Measurements from ENCODE around the gene DNAJC5.
A peak's percentile ranks its signal among the peaks of the same experiment; 100 is the strongest.

Gene DNAJC5

DNA sequence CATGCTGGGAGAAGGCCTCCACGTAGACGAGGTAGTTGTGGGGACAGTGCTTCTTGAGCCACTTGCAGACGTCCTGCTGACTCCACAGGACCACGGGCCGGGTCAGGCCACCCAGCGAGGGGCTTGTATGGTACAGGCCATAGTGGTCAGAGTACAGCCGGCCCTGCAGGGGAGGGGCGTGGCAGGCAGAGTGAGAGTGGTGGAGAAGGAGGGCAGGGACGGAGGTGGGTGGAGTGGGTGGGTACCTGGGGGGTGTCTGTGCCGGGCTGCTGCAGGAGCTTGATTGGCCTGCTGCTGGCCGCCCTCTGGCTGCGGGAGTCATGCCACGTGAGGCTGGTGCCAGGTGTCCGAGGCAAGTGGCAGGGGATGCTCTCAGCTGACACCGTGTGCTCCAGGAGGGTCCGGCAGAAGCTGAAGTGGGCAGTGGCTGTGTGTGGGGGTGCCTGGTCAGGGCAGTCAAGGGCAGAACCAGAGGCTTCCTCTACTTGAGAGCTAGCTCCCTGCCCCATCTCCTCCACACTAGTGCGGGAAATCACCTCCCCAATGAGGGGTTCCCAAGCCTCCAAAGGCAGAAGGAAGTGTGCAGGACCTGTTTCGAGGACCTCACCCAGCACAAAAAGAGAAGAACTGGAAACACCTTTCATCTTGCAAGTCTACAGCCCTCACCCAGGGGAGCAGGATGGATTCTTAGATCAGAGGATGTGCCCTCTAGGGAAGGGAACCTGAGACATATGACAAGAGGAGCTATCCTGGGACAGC is 82.2 kb downstream of the DNAJC5 start:
- Histone ChIP-seq H3K4me1 (peaks cover 49% of the 10 kb centered on the region), H3K36me3 (peaks cover 28% of the 10 kb centered on the region; the same call in 1 of the 2 replicates), H3K4me3 (no peak overlapping the region), H3K4me2 (peak overlapping the region; percentile 97), H3K9me3 (no peaks in the 10 kb centered on the region), H4K20me1 (peaks cover 24% of the 10 kb centered on the region), H3K27ac (no peak overlapping the region), H3K9ac (no peak overlapping the region), H3K27me3 (no peaks in the 10 kb centered on the region)
- no peak for TF ChIP-seq Cebpa-rat (IDR thresholded peaks at IDR 0.05)

DNA sequence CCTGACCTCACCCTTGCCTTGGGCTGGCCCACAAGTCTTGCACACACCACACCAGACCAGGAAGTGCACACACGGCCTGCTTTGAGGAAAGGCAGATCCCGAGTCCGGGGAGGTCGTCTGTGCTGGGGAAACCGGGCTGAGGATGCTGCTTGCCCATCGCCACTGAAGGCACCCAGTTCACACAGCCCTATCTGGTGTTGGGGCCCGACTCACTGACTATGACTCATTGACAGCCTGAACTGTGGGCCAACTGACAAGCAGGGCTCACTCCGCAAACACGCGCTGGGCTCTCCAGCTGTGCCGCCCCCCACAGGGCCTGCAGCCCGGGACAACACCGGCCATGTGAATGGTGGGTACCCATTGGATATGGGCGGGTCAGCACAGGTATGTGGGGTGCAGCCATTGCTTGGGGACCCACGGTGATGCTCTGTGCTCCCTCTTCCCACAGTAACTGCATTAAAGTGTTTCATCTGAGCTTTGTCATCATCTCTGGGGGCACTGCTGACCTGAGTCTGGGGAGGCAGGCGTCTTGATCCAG is 82.9 kb downstream of the DNAJC5 start:
- TF ChIP-seq Cebpa-rat (IDR thresholded peaks at IDR 0.05) = no peak
- no peaks in the 10 kb centered on the region for H3K27me3 ChIP-seq
- H3K4me2 ChIP-seq = peak overlapping the region; percentile 97
- H3K9ac ChIP-seq = peak overlapping the region; percentile 84; the same call in 1 of the 2 replicates
- H3K4me3 ChIP-seq = peak overlapping the region; percentile 81; the same call in 1 of the 2 replicates
- H4K20me1 ChIP-seq = peaks cover 31% of the 10 kb centered on the region
- no peaks in the 10 kb centered on the region for H3K9me3 ChIP-seq
- peaks cover 33% of the 10 kb centered on the region for H3K36me3 ChIP-seq
- no peak overlapping the region for H3K27ac ChIP-seq
- H3K4me1 ChIP-seq = peaks cover 53% of the 10 kb centered on the region

DNA sequence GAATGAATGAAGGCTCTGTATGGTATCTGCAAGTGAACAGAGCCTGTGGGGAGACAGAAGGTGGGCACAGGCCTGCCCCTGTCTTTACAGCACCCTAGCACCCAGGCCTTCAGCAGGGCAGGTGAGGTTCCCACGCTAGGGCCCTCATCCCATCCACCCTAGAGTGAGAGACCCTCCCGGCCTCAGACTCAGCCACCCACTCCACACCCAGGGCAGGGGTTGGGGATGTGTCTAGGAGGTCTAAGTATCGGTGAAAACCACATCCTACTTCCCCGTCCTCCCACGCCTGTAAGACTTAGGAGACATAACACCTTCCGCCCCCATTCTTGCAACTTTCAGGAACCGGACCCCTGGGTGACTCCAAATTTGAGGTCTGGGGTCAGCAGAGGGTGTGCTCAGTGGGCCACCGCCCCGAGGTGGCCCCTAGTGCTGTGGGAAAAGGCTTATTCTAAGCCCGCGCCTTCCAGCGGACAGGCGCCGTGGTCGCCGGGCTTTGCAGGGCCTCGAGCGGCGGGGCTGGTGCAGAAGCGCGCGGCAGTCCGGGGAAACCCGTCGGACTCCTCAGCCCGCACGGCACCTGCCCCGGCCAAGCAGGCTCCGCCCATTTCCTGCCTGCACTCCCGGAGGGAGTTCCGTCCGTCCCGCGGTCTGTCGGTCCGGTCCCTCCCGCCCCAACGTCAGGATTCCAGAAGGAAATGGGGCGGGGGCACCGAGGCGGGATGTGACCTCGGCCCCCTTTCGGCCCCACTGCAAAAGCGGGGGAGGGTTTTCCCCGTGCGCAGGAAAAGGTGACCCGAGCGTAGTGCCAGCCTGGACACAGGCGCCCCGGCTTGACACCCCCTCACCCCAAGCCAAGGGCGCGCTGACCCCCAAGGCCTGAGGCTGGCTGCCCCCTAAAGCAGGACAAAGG is 83.6 kb downstream of the DNAJC5 start:
- no peaks in the 10 kb centered on the region for H3K9me3 ChIP-seq
- peaks cover 39% of the 10 kb centered on the region for H4K20me1 ChIP-seq
- H3K27me3 ChIP-seq = no peaks in the 10 kb centered on the region
- peak overlapping the region; percentile 97 for H3K4me2 ChIP-seq
- H3K4me3 ChIP-seq = peak overlapping the region; percentile 81
- H3K36me3 ChIP-seq = peaks cover 40% of the 10 kb centered on the region
- H3K27ac ChIP-seq = peak overlapping the region; percentile 79
- H3K9ac ChIP-seq = peak overlapping the region; percentile 84
- H3K4me1 ChIP-seq = peaks cover 54% of the 10 kb centered on the region
- TF ChIP-seq Cebpa-rat (IDR thresholded peaks at IDR 0.05) = no peak

GRCh38 chr20:63979229-63979556 is 84.3 kb downstream of the DNAJC5 start:
- Histone ChIP-seq H3K4me2 (peak overlapping the region; percentile 97), H3K9ac (peak overlapping the region; percentile 84), H3K4me1 (peaks cover 52% of the 10 kb centered on the region), H3K27me3 (no peaks in the 10 kb centered on the region), H3K4me3 (peak overlapping the region; percentile 81), H3K27ac (peak overlapping the region; percentile 79), H3K9me3 (no peaks in the 10 kb centered on the region), H3K36me3 (peaks cover 45% of the 10 kb centered on the region), H4K20me1 (peaks cover 45% of the 10 kb centered on the region)
- TF ChIP-seq Cebpa-rat (IDR thresholded peaks at IDR 0.05) = no peak

DNA sequence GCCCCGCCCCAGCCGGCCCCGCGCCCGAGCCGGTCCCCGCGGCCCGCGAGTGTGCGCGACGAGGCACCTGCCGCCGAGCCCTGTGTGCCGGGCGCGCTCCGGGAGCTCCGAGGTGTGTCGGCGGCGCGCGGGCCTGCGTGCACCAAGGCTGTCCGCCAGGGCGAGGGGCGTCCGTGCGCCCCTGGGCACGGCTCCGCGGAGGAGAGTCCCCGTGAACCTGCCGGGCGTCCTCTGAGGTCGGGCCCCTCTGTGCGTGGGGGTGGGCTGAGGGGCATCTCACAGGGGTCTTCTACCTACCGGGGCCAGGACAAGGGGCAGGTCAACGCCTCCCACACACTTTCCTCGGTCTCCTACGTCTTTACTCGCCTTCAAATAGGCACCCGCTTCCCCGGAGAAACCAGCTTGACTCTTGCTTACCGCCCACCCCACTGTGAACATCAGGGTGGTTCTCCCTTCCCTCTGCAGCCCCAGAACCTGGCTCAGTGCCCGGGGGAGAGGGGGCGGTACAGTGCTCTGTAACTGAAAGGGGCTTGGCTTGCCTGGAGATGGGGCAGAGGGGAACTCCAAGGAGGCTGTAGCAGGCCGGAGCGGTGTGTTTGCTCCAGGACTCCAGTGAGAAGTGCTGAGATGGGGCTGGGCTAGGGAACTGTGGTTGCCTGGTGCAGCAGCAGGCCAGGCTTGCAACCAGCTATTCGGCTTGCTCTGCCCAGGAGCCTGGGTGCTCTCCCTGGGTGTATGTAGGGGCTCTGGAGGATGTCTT is 84.8 kb downstream of the DNAJC5 start, which contains the start of gene SAMD10:
Gene SAMD10 (minus strand): TSS at position 86 of the 760 bp plus-strand sequence. CDS start 175 bp downstream, outside the sequence.
- peak within 1 kb of the TSS; percentile 81 for H3K4me3 ChIP-seq
- H4K20me1 ChIP-seq = peaks cover 50% of the 10 kb centered on the region
- peak within 1 kb of the TSS; percentile 84 for H3K9ac ChIP-seq
- H3K9me3 ChIP-seq = no peaks in the 10 kb centered on the region
- H3K4me2 ChIP-seq = peak within 1 kb of the TSS; percentile 97
- peaks cover 45% of the 10 kb centered on the region for H3K36me3 ChIP-seq
- H3K27ac ChIP-seq = peak within 1 kb of the TSS; percentile 79
- TF ChIP-seq Cebpa-rat (IDR thresholded peaks at IDR 0.05) = no peak
- no peaks in the 10 kb centered on the region for H3K27me3 ChIP-seq
- peaks cover 52% of the 10 kb centered on the region for H3K4me1 ChIP-seq

DNA sequence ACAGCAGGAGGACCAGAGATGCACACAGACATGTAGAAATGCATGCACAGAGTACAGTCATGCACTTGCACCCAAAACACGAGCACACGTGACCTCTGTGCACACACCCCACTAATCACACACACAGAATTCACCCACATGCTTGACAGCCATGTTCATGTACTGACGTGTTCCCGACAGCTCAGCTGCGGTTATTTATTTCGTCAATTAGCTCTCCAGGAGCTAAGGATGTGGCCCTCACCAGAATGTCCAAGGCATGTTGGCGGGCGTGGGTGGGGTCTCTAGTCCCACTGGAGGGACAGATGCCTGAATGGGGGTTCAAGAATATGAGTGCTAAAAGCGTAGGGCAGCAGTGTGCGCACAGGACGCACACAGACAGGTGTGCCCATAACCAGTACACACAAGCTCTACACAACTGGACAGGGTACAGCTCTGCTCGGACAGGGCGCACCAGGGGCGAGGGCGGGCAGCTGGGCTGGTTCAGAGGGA is 85.4 kb downstream of the DNAJC5 start:
- no peak for TF ChIP-seq Cebpa-rat (IDR thresholded peaks at IDR 0.05)
- Histone ChIP-seq H3K4me3 (peak overlapping the region; percentile 81), H3K27me3 (no peaks in the 10 kb centered on the region), H3K4me2 (peak overlapping the region; percentile 97), H3K9me3 (no peaks in the 10 kb centered on the region), H3K4me1 (peaks cover 52% of the 10 kb centered on the region), H3K27ac (peak overlapping the region; percentile 79), H3K9ac (peak overlapping the region; percentile 84), H4K20me1 (peaks cover 55% of the 10 kb centered on the region), H3K36me3 (peaks cover 45% of the 10 kb centered on the region)

DNA sequence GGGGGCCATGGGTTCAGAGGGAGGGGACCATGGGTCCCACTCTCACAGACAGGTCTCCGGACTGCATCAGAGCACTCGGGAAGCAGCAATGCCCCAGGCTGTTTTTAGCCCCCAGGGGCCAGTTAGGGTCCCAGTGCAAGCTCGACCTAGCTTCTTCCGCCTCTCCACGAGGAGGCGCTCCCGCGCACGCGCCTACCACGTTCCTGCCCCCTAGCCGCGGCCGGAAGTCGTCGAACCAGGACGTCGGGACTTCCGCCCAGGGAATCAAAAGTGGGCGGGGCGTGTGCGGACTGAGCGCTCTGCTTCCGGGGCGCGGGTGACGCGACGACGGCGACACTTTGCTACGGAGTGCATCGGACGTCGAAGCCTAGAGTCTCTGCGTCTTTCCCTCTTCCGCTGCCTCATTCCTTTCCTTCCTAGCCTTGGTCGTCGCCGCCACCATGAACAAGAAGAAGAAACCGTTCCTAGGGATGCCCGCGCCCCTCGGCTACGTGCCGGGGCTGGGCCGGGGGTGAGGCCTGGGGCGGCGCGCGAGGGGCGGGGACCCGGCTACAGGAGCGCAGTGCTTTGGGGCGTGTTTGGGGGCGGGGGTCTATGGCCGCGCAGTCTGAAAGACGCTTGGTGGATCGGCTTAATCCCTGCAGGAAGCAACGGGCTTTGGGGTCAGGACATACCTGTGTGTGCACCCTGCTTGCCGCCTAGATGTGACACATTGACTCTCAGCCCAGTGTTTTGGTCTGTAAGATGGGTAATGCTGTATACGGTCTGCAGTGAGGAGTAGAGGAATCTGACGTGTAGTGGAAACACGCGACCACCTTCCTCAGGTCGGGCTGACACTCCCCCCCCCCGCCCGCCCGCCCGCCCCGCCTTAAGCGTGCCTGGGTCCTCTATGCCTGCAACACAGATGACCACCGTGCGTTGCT is 86.1 kb downstream of the DNAJC5 start, which contains the start of gene PRPF6:
Gene PRPF6 (plus strand): TSS at position 327 of the 923 bp plus-strand sequence. CDS start 114 bp downstream, at position 441.
- Histone ChIP-seq H3K9ac (peak within 1 kb of the TSS; percentile 84), H3K36me3 (peaks cover 45% of the 10 kb centered on the region), H4K20me1 (peaks cover 55% of the 10 kb centered on the region), H3K27me3 (no peaks in the 10 kb centered on the region), H3K9me3 (no peaks in the 10 kb centered on the region), H3K4me3 (peak within 1 kb of the TSS; percentile 81), H3K4me2 (peak within 1 kb of the TSS; percentile 97), H3K27ac (peak within 1 kb of the TSS; percentile 79), H3K4me1 (peaks cover 52% of the 10 kb centered on the region)
- TF ChIP-seq Cebpa-rat (IDR thresholded peaks at IDR 0.05) = no peak

DNA sequence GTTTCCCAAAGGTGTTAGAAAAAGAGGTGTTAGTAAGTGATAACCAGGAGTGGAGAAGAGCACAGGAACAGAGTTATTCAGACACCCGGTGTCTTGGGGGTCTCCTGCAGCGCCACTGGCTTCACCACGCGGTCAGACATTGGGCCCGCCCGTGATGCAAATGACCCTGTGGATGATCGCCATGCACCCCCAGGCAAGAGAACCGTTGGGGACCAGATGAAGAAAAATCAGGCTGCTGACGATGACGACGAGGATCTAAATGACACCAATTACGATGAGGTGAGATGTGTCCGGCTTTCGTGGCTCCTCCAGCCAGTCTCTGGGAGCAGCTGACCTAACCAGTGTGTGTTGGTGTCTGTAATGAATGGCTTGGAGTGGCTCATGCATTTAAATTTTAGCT is 88.0 kb downstream of the DNAJC5 start:
- Histone ChIP-seq H3K4me3 (no peak overlapping the region), H3K36me3 (peaks cover 56% of the 10 kb centered on the region), H3K27me3 (no peaks in the 10 kb centered on the region), H3K9ac (no peak overlapping the region), H4K20me1 (peaks cover 44% of the 10 kb centered on the region), H3K9me3 (no peaks in the 10 kb centered on the region), H3K4me2 (peak overlapping the region; percentile 97; the same call in 1 of the 2 replicates), H3K27ac (no peak overlapping the region), H3K4me1 (peaks cover 41% of the 10 kb centered on the region)
- no peak for TF ChIP-seq Cebpa-rat (IDR thresholded peaks at IDR 0.05)
